Measurements from ENCODE around the gene DSTN.
A peak's percentile ranks its signal among the peaks of the same experiment; 100 is the strongest.

Gene DSTN

GRCh38 chr20:17644451-17644850 is 74.6 kb downstream of the DSTN start:
- Histone ChIP-seq H3K9ac (no peak overlapping the region), H2AFZ (no peak overlapping the region), H3K36me3 (ENCODE audit: control insufficient read depth, insufficient read depth, low read length) (no peaks in the 10 kb centered on the region), H3K4me1 (peaks cover 57% of the 10 kb centered on the region), H3K27me3 (ENCODE audit: control insufficient read depth, insufficient read depth, low read length) (no peaks in the 10 kb centered on the region), H3K4me2 (ENCODE audit: low read length) (no peak overlapping the region), H3K27ac (peak overlapping the region; percentile 83), H3K79me2 (peaks cover 68% of the 10 kb centered on the region), H3K9me3 (ENCODE audit: control insufficient read depth, low read length) (no peaks in the 10 kb centered on the region), H3K4me3 (ENCODE audit: low read depth, low read length) (no peak overlapping the region)
- TF ChIP-seq CTCF (IDR thresholded peaks at IDR 0.05): no peak

GRCh38 chr20:17645010-17645409 is 75.1 kb downstream of the DSTN start:
- H3K27me3 ChIP-seq (ENCODE audit: control insufficient read depth, insufficient read depth, low read length): no peaks in the 10 kb centered on the region
- H3K4me2 ChIP-seq (ENCODE audit: low read length): no peak overlapping the region
- peaks cover 71% of the 10 kb centered on the region for H3K79me2 ChIP-seq
- TF ChIP-seq CTCF (IDR thresholded peaks at IDR 0.05): no peak
- no peak overlapping the region for H2AFZ ChIP-seq
- no peaks in the 10 kb centered on the region for H3K9me3 ChIP-seq (ENCODE audit: control insufficient read depth, low read length)
- H3K4me3 ChIP-seq (ENCODE audit: low read depth, low read length): no peak overlapping the region
- no peak overlapping the region for H3K9ac ChIP-seq
- no peaks in the 10 kb centered on the region for H3K36me3 ChIP-seq (ENCODE audit: control insufficient read depth, insufficient read depth, low read length)
- H3K4me1 ChIP-seq: peaks cover 57% of the 10 kb centered on the region
- peak overlapping the region; percentile 83 for H3K27ac ChIP-seq

GRCh38 chr20:17645546-17646208 is 75.8 kb downstream of the DSTN start:
- Histone ChIP-seq H3K4me2 (ENCODE audit: low read length) (no peak overlapping the region), H3K4me1 (peaks cover 57% of the 10 kb centered on the region), H3K27me3 (ENCODE audit: control insufficient read depth, insufficient read depth, low read length) (no peaks in the 10 kb centered on the region), H2AFZ (no peak overlapping the region), H3K9me3 (ENCODE audit: control insufficient read depth, low read length) (no peaks in the 10 kb centered on the region), H3K27ac (peak overlapping the region; percentile 83), H3K79me2 (peaks cover 71% of the 10 kb centered on the region), H3K9ac (no peak overlapping the region), H3K4me3 (ENCODE audit: low read depth, low read length) (no peak overlapping the region), H3K36me3 (ENCODE audit: control insufficient read depth, insufficient read depth, low read length) (no peaks in the 10 kb centered on the region)
- TF ChIP-seq CTCF (IDR thresholded peaks at IDR 0.05): no peak

- Histone ChIP-seq H3K27ac (peak overlapping the region; percentile 83), H3K9ac (no peak overlapping the region), H3K4me1 (peaks cover 57% of the 10 kb centered on the region), H3K9me3 (ENCODE audit: control insufficient read depth, low read length) (no peaks in the 10 kb centered on the region), H2AFZ (no peak overlapping the region), H3K36me3 (ENCODE audit: control insufficient read depth, insufficient read depth, low read length) (no peaks in the 10 kb centered on the region), H3K4me2 (ENCODE audit: low read length) (no peak overlapping the region), H3K79me2 (peaks cover 64% of the 10 kb centered on the region), H3K4me3 (ENCODE audit: low read depth, low read length) (no peak overlapping the region), H3K27me3 (ENCODE audit: control insufficient read depth, insufficient read depth, low read length) (no peaks in the 10 kb centered on the region)
- no peak for TF ChIP-seq CTCF (IDR thresholded peaks at IDR 0.05)
Measured at GRCh38 chr20:17646209-17646960, 76.5 kb downstream of the DSTN start.
